DOHH2 (cell line): Measurements from ENCODE around the gene ADAM11.

ENCODE experiments used
- H3F3A ChIP-seq: fragments of 200-600 bp; sonication (generic), shearing (Covaris generic); 2 replicates; pipeline ENCODE4 v1.6.0; 2016; ENCODE audit warnings: antibody characterized with exemption, mild to moderate bottlenecking; ENCODE audit not compliant: control insufficient read depth, insufficient read depth
- H3K27ac ChIP-seq: fragments of 200-600 bp; sonication (generic); 2 replicates; pipeline ENCODE4 v1.5.1; 2014; ENCODE audit warnings: low read depth, mild to moderate bottlenecking, low read length, moderate library complexity
- H3K27me3 ChIP-seq: fragments of 200-600 bp; sonication (generic); 2 replicates; pipeline ENCODE4 v1.6.1; 2014; ENCODE audit warnings: mild to moderate bottlenecking, low read length, mixed read lengths; ENCODE audit not compliant: control insufficient read depth
- H3K36me3 ChIP-seq: fragments of 200-600 bp; sonication (generic); 2 replicates; pipeline ENCODE4 v1.6.1; 2014; ENCODE audit warnings: mild to moderate bottlenecking, low read length, moderate library complexity, mixed read lengths; ENCODE audit not compliant: control insufficient read depth
- H3K4me1 ChIP-seq: fragments of 200-600 bp; sonication (generic); 2 replicates; pipeline ENCODE4 v1.6.1; 2014; ENCODE audit warnings: mild to moderate bottlenecking, low read length, mixed read lengths; ENCODE audit not compliant: control insufficient read depth
- H3K4me2 ChIP-seq: fragments of 200-600 bp; sonication (generic); 2 replicates; pipeline ENCODE4 v1.6.0; 2014; ENCODE audit warnings: mild to moderate bottlenecking, low read length, moderate library complexity
- H3K4me3 ChIP-seq: fragments of 200-600 bp; sonication (generic); 2 replicates; pipeline ENCODE4 v1.5.1; 2014; ENCODE audit warnings: mild to moderate bottlenecking, low read length, mixed read lengths
- H3K79me2 ChIP-seq: fragments of 200-600 bp; sonication (generic); 2 replicates; pipeline ENCODE4 v1.6.1; 2014; ENCODE audit warnings: mild to moderate bottlenecking, low read length, mixed read lengths; ENCODE audit not compliant: control insufficient read depth
- H3K9me2 ChIP-seq: fragments of 200-600 bp; sonication (generic); replicated peaks from 2 replicates; pipeline ENCODE4 v1.6.1; 2014; ENCODE audit warnings: mild to moderate bottlenecking, low read length, mixed read lengths; ENCODE audit not compliant: control insufficient read depth
- H3K9me3 ChIP-seq: fragments of 200-600 bp; sonication (generic); 2 replicates; pipeline ENCODE4 v1.6.1; 2014; ENCODE audit warnings: antibody characterized with exemption, low read length, mixed read lengths; ENCODE audit not compliant: control insufficient read depth, insufficient read depth
- H4K20me1 ChIP-seq: fragments of 200-600 bp; sonication (generic); 2 replicates; pipeline ENCODE4 v1.6.0; 2014; ENCODE audit warnings: low read depth, mild to moderate bottlenecking, antibody characterized with exemption, low read length, moderate library complexity; ENCODE audit not compliant: control insufficient read depth, insufficient read depth
- CTCF ChIP-seq: fragments of 200-600 bp; sonication (generic); IDR thresholded peaks from one replicate; pipeline ENCODE4 v1.5.1; 2014; ENCODE audit warnings: antibody characterized with exemption, mild to moderate bottlenecking, low read depth, low read length; ENCODE audit not compliant: poor library complexity, severe bottlenecking
- EZH2phosphoT487 ChIP-seq: fragments of 200-600 bp; sonication (generic); IDR thresholded peaks from 2 replicates; pipeline ENCODE4 v1.6.1; 2017; ENCODE audit warnings: borderline replicate concordance, mild to moderate bottlenecking, antibody characterized with exemption, low read length, moderate library complexity, mixed read lengths

ADAM11 gene

GRCh38 chr17:44804302-44805089 lies 45.7 kb downstream of the ADAM11 start:
- Histone ChIP-seq H3K4me2 (no peak overlapping the region), H3K4me1 (no peaks in the 10 kb centered on the region), H4K20me1 (peaks cover 8% of the 10 kb centered on the region; the same call in 1 of the 2 replicates), H3K4me3 (no peak overlapping the region), H3K27me3 (no peaks in the 10 kb centered on the region), H3K9me2 (no peaks in the 10 kb centered on the region), H3F3A (no peaks in the 10 kb centered on the region), H3K79me2 (peaks cover 48% of the 10 kb centered on the region), H3K36me3 (peaks cover 79% of the 10 kb centered on the region), H3K9me3 (no peaks in the 10 kb centered on the region), H3K27ac (no peak overlapping the region)
- TF ChIP-seq CTCF (no peak), EZH2phosphoT487 (no peak)

GRCh38 chr17:44807093-44807816 lies 48.5 kb downstream of the ADAM11 start:
- Histone ChIP-seq H3K9me2 (no peaks in the 10 kb centered on the region), H3K27ac (no peak overlapping the region), H3K79me2 (peaks cover 69% of the 10 kb centered on the region), H3K4me1 (no peaks in the 10 kb centered on the region), H3K4me2 (no peak overlapping the region), H3K9me3 (no peaks in the 10 kb centered on the region), H4K20me1 (peaks cover 8% of the 10 kb centered on the region; the same call in 1 of the 2 replicates), H3K4me3 (no peak overlapping the region), H3F3A (no peaks in the 10 kb centered on the region), H3K27me3 (no peaks in the 10 kb centered on the region), H3K36me3 (peaks cover 60% of the 10 kb centered on the region)
- no peak for TF ChIP-seq CTCF
- no peak for TF ChIP-seq EZH2phosphoT487

DNA sequence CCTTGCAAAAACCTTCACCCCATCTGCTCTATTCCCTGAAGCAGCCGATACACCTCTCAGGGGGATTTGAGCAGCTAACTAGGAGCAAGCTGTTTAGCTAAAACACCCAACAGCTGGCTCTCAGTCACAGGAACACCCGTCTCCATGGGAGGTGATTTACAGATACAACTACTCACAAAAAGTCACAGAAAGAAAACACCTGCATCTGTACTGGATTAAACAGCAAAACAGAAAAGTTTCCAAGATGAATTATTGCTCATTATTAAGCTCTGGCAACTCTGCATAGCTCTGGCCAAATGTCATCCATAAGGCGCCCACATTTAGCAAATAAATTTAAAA lies 49.0 kb downstream of the ADAM11 start:
- H3K9me2 ChIP-seq, result no peaks in the 10 kb centered on the region
- H3K4me1 ChIP-seq, result no peaks in the 10 kb centered on the region
- H3K4me2 ChIP-seq, result no peak overlapping the region
- TF ChIP-seq CTCF (no peak), EZH2phosphoT487 (no peak)
- no peaks in the 10 kb centered on the region for H3K27me3 ChIP-seq
- H3K4me3 ChIP-seq, result no peak overlapping the region
- no peaks in the 10 kb centered on the region for H3F3A ChIP-seq
- H3K27ac ChIP-seq, result no peak overlapping the region
- H3K9me3 ChIP-seq, result no peaks in the 10 kb centered on the region
- peaks cover 8% of the 10 kb centered on the region; the same call in 1 of the 2 replicates for H4K20me1 ChIP-seq
- H3K79me2 ChIP-seq, result peaks cover 73% of the 10 kb centered on the region
- peaks cover 56% of the 10 kb centered on the region for H3K36me3 ChIP-seq
